ENCODE measurements around the gene SLC6A6.

- no peak for TF ChIP-seq POLR2A (IDR thresholded peaks at IDR 0.05; ENCODE audit: low read depth, low read length)
- TF ChIP-seq TAF1 (IDR thresholded peaks at IDR 0.05; ENCODE audit: low read depth, low read length) = no peak
- no peak for TF ChIP-seq POLR2AphosphoS5 (IDR thresholded peaks at IDR 0.05; ENCODE audit: low read depth, low read length)
Observed at GRCh38 chr3:14403619-14404155, 1.3 kb downstream of the SLC6A6 start.
